Measurements from ENCODE around the gene MED17. TPM values are rescaled to one million over a fixed set of nuclear protein-coding genes. Genes with fewer than 3 reads are reported as not detected.

The MED17 gene
- total RNA-seq, 6 experiments from 2014 or later: 21.6 to 28.1 (median 25.5) TPM

GRCh38 chr11:93765551-93765950, 18.5 kb upstream of the MED17 start:
- no peaks in the 10 kb centered on the region for H3K4me1 Mint-ChIP-seq (ENCODE audit: low read depth)
- no peak for DNase-seq
- no peaks in the 10 kb centered on the region for H3K36me3 Mint-ChIP-seq (ENCODE audit: low read depth)
- H3K9me3 Mint-ChIP-seq: no peaks in the 10 kb centered on the region
- H3K4me3 Mint-ChIP-seq: no peak overlapping the region
- TF ChIP-seq CTCF (IDR thresholded peaks at IDR 0.05): no peak
- H3K27me3 Mint-ChIP-seq (ENCODE audit: insufficient read depth): no peaks in the 10 kb centered on the region
- H3K27ac Mint-ChIP-seq: no peak overlapping the region

- no peaks in the 10 kb centered on the region for H3K27me3 Mint-ChIP-seq (ENCODE audit: insufficient read depth)
- TF ChIP-seq CTCF (IDR thresholded peaks at IDR 0.05): no peak
- H3K36me3 Mint-ChIP-seq (ENCODE audit: low read depth): no peaks in the 10 kb centered on the region
- H3K27ac Mint-ChIP-seq: no peak overlapping the region
- H3K4me1 Mint-ChIP-seq (ENCODE audit: low read depth): no peaks in the 10 kb centered on the region
- no peaks in the 10 kb centered on the region for H3K9me3 Mint-ChIP-seq
- DNase-seq: no peak
- no peak overlapping the region for H3K4me3 Mint-ChIP-seq
Observed at GRCh38 chr11:93766504-93766903, 17.6 kb upstream of the MED17 start.

- no peak for TF ChIP-seq CTCF (IDR thresholded peaks at IDR 0.05)
- no peak overlapping the region for H3K4me3 Mint-ChIP-seq
- no peaks in the 10 kb centered on the region for H3K36me3 Mint-ChIP-seq (ENCODE audit: low read depth)
- no peak for DNase-seq
- no peaks in the 10 kb centered on the region for H3K27me3 Mint-ChIP-seq (ENCODE audit: insufficient read depth)
- H3K9me3 Mint-ChIP-seq: no peaks in the 10 kb centered on the region
- no peak overlapping the region for H3K27ac Mint-ChIP-seq
- H3K4me1 Mint-ChIP-seq (ENCODE audit: low read depth): no peaks in the 10 kb centered on the region
Observed at GRCh38 chr11:93767018-93767417, 17.1 kb upstream of the MED17 start.

- no peak for TF ChIP-seq CTCF (IDR thresholded peaks at IDR 0.05)
- Mint-ChIP-seq H3K4me1 (ENCODE audit: low read depth) (no peaks in the 10 kb centered on the region), H3K36me3 (ENCODE audit: low read depth) (no peaks in the 10 kb centered on the region), H3K27ac (no peak overlapping the region), H3K27me3 (ENCODE audit: insufficient read depth) (no peaks in the 10 kb centered on the region), H3K4me3 (no peak overlapping the region), H3K9me3 (peaks cover 9% of the 10 kb centered on the region; the same call in 1 of the 2 replicates)
- DNase-seq: no peak
Observed at GRCh38 chr11:93770160-93770559, 13.9 kb upstream of the MED17 start.

GRCh38 chr11:93772123-93772522, 12.0 kb upstream of the MED17 start:
- no peaks in the 10 kb centered on the region for H3K27me3 Mint-ChIP-seq (ENCODE audit: insufficient read depth)
- H3K9me3 Mint-ChIP-seq: peaks cover 9% of the 10 kb centered on the region; the same call in 1 of the 2 replicates
- H3K4me3 Mint-ChIP-seq: no peak overlapping the region
- H3K36me3 Mint-ChIP-seq (ENCODE audit: low read depth): no peaks in the 10 kb centered on the region
- no peaks in the 10 kb centered on the region for H3K4me1 Mint-ChIP-seq (ENCODE audit: low read depth)
- no peak for DNase-seq
- TF ChIP-seq CTCF (IDR thresholded peaks at IDR 0.05): no peak
- H3K27ac Mint-ChIP-seq: no peak overlapping the region

- no peaks in the 10 kb centered on the region for H3K27me3 Mint-ChIP-seq (ENCODE audit: insufficient read depth)
- H3K4me3 Mint-ChIP-seq: no peak overlapping the region
- no peak for TF ChIP-seq CTCF (IDR thresholded peaks at IDR 0.05)
- H3K9me3 Mint-ChIP-seq: peaks cover 9% of the 10 kb centered on the region; the same call in 1 of the 2 replicates
- no peaks in the 10 kb centered on the region for H3K36me3 Mint-ChIP-seq (ENCODE audit: low read depth)
- no peaks in the 10 kb centered on the region for H3K4me1 Mint-ChIP-seq (ENCODE audit: low read depth)
- no peak for DNase-seq
- H3K27ac Mint-ChIP-seq: no peak overlapping the region
Observed at GRCh38 chr11:93773045-93773477, 11.0 kb upstream of the MED17 start.
